ENCODE results near the gene ANXA6. TPM values are rescaled to one million over a fixed set of nuclear protein-coding genes. Genes with fewer than 3 reads are reported as not detected.
A peak's percentile ranks its signal among the peaks of the same experiment; 100 is the strongest.

ANXA6 gene
- total and polyA plus RNA-seq, 7 donors, result 22.9 to 333 (median 233) TPM

- Histone ChIP-seq H3K27ac (peak overlapping the region in 1 of 4 donors; percentile 6), H3K9me3 (no peaks in the 10 kb centered on the region), H3K4me3 (no peak overlapping the region), H3K27me3 (no peaks in the 10 kb centered on the region), H3K36me3 (no peaks in the 10 kb centered on the region), H3K4me1 (peaks cover 0 to 73% (median 51%) of the 10 kb centered on the region in 4 donors)
- intact Hi-C loops (cut with DNase I), result no loop called here
- DNase-seq, result no peak
- WGBS, 2 donors, result 48 to 57% methylated on average over 2 of the region's 2 CpGs
- no peak for TF ChIP-seq CTCF (IDR thresholded peaks at IDR 0.05)
- TF ChIP-seq POLR2AphosphoS5 (IDR thresholded peaks at IDR 0.05), result no peak
- no peak for TF ChIP-seq POLR2A (IDR thresholded peaks at IDR 0.05)
- no peak for TF ChIP-seq EP300 (IDR thresholded peaks at IDR 0.05)
Observed at GRCh38 chr5:151070449-151070848, 87.1 kb downstream of the ANXA6 start.

- no peak for DNase-seq
- 41 to 68% methylated on average over 12 of the region's 12 CpGs for whole genome bisulfite sequencing, 2 donors
- no peaks in the 10 kb centered on the region for H3K27me3 ChIP-seq
- peak overlapping the region; percentile 23 to 74 (median 52) for H3K27ac ChIP-seq
- H3K9me3 ChIP-seq, result no peaks in the 10 kb centered on the region
- peaks cover 0 to 88% (median 64%) of the 10 kb centered on the region in 4 donors for H3K4me1 ChIP-seq
- H3K4me3 ChIP-seq, result no peak overlapping the region
- intact Hi-C loops (cut with DNase I), result no loop called here
- TF ChIP-seq POLR2A (IDR thresholded peaks at IDR 0.05) (no peak), EP300 (IDR thresholded peaks at IDR 0.05) (no peak), POLR2AphosphoS5 (IDR thresholded peaks at IDR 0.05) (no peak), CTCF (IDR thresholded peaks at IDR 0.05) (no peak)
- no peaks in the 10 kb centered on the region for H3K36me3 ChIP-seq
Observed at GRCh38 chr5:151068433-151069197, 89.0 kb downstream of the ANXA6 start.

- intact Hi-C loops (cut with DNase I), result no loop called here
- 81 to 86% methylated on average over 14 of the region's 14 CpGs for WGBS, 2 donors
- Histone ChIP-seq H3K36me3 (no peaks in the 10 kb centered on the region), H3K4me1 (peaks cover 0 to 94% (median 70%) of the 10 kb centered on the region in 4 donors), H3K9me3 (no peaks in the 10 kb centered on the region), H3K27me3 (no peaks in the 10 kb centered on the region), H3K27ac (peak overlapping the region in 3 of 4 donors; percentile 23 to 74 (median 73)), H3K4me3 (no peak overlapping the region)
- TF ChIP-seq POLR2A (IDR thresholded peaks at IDR 0.05), result no peak
- no peak for TF ChIP-seq EP300 (IDR thresholded peaks at IDR 0.05)
- no peak for TF ChIP-seq POLR2AphosphoS5 (IDR thresholded peaks at IDR 0.05)
- TF ChIP-seq CTCF (IDR thresholded peaks at IDR 0.05), result no peak
- no peak for DNase-seq
Observed at GRCh38 chr5:151067632-151068432, 89.7 kb downstream of the ANXA6 start.

- H3K27me3 ChIP-seq, result no peaks in the 10 kb centered on the region
- TF ChIP-seq EP300 (IDR thresholded peaks at IDR 0.05) (no peak), CTCF (IDR thresholded peaks at IDR 0.05) (no peak), POLR2AphosphoS5 (IDR thresholded peaks at IDR 0.05) (no peak), POLR2A (IDR thresholded peaks at IDR 0.05) (no peak)
- intact Hi-C loops (cut with DNase I), result no loop called here
- no peaks in the 10 kb centered on the region for H3K9me3 ChIP-seq
- H3K27ac ChIP-seq, result no peak overlapping the region
- H3K4me3 ChIP-seq, result no peak overlapping the region
- H3K36me3 ChIP-seq, result peaks cover 0 to 5% (median 2%) of the 10 kb centered on the region in 4 donors
- H3K4me1 ChIP-seq, result peaks cover 0 to 94% (median 70%) of the 10 kb centered on the region in 4 donors
- 78 to 81% methylated on average over 6 of the region's 6 CpGs for WGBS, 2 donors
- DNase-seq, result no peak
Observed at GRCh38 chr5:151066920-151067319, 90.7 kb downstream of the ANXA6 start.
